Stimulated activated CD8-positive, alpha-beta memory T cell treated with anti-CD3 and anti-CD28 coated beads, Interleukin-7, amount 100 ng/mL, for 4 hours (primary cell): ENCODE data around the gene MYO1D.
"Not testable (repeated sequence)": the region's sequence is repeated elsewhere in the genome, so short reads cannot be mapped to it uniquely, and the experiment has no call there.

ENCODE experiments used
- DNase-seq, 2 donors: peaks; one replicate each; pipeline ENCODE4 v3.0.0-alpha.2; 2020; ENCODE audit warnings: low read depth in 2 of 2

Gene MYO1D

DNA sequence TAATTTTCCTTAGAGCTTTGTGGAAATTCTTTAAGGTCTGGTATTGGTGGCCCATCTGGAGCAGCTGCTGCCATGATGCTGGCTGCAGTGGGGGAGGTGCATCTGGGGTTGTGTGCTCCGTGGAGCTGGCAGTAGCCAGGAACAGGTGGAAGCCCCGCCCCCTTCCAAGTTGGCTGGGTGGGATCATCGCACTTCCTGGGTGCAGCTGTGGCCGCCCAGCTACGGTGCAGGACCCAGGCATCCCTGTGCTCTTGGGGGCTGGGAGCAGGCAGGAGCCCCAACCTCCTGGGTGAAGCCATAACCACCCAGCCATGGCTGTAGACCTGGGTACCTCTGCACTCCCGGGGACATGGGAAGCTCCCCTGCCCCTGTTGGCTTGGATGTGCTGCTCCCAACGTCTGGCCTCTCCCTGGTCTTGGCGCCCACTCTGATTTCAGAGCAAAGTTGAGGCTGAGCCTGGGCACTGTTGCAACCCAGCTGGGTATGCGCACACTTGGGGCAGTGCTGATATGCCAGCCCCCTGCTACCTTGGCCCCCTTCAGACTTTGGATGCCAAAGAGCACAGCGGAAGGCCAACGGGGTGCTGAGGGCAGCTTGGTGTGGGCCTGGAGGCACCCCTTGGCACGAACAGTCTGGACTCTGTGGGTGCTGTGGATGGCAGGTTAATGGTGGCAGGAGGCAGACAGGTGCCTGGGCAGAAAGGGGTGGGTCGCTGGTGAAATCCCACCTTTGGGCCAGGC is 145.2 kb downstream of the MYO1D start:
- no peak for DNase-seq

DNA sequence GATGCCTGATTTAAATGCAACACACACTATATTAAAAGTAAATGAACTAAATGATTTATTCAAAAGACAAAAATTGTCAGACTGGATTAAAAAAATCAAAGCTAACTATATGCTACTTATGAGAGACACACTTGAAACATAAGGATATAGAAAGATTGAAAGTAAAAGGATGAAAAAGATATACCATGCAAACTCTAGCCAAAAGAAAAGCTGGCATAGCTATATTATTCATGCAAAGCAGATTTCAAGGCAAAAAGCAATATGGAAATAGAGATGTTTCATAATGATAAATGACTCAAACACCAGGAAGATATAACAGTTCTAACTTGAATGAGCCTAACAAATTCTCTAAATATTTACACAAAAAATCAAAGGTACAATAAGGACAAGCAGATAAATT is 149.2 kb downstream of the MYO1D start:
- DNase-seq: no peak

GRCh38 chr17:32725697-32726096 is 151.2 kb downstream of the MYO1D start:
- DNase-seq: no peak

DNA sequence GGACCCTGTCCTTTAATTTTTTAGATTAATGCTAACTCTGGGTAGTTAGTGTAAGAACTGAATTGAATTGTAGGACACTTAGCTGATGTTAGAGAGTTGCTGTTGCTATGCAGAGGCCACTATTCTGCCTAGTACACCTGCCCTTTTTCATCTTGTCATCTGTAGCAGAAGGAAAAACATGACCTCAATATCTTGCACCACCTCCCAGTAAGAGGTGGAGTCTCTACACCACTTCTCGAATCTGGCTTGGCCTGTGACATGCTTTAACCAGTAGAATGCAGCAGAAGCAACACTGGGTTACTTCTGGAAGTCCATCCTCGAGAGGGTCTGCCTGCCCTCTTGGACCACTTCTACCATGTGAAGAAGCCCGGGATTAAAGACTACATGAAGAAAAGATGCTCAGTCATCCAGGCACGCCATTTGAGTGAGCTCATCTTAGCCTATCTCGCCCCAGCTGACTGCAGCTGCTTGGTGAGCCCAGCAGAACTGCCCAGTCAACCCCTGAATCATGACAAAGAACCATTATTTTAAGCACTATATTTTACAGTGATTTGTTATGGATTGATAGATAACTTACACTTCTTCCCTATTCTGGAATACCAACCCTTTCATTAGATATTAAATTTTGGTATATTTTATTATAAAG is 153.5 kb downstream of the MYO1D start:
- DNase-seq: no peak

GRCh38 chr17:32722733-32723132 is 154.2 kb downstream of the MYO1D start:
- DNase-seq: no peak

GRCh38 chr17:32720671-32721070 is 156.3 kb downstream of the MYO1D start:
- DNase-seq: no peak

- DNase-seq: no peak
Measured at GRCh38 chr17:32719689-32720088, 157.2 kb downstream of the MYO1D start.

DNA sequence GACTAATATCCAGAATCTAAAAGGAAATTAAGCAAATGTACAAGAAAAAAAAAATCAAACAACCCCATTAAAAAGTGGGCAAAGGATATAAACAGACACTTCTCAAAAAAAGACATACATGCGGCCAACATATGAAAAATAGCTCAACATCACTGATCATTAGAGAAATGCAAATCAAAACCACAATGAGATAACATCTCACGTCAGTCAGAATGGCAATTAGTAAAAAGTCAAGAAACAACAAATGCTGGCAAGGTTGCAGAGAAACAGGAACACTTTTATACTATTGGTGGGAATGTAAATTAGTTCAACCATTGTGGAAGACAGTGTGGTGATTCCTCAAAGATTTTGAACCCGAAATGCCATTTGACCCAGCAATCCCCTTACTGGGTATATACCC is 162.0 kb downstream of the MYO1D start:
- not testable (repeated sequence) for DNase-seq

DNA sequence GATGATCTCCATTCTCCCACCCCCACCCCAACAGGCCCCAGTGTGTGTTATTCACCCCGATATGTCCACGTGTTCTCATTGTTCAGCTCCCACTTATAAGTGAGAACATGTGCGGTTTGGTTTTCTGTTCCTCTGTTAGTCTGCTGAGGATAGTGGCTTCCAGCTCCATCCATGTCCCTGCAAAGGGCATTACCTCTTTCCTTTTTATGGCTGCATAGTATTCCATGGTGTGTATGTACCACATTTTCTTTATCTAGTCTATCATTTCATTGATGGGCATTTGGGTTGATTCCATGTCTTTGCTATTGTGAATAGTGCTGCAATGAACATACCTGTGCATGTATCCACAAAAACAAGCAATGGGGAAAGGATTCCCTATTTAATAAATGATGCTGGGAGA is 162.7 kb downstream of the MYO1D start:
- DNase-seq: not testable (repeated sequence)

DNA sequence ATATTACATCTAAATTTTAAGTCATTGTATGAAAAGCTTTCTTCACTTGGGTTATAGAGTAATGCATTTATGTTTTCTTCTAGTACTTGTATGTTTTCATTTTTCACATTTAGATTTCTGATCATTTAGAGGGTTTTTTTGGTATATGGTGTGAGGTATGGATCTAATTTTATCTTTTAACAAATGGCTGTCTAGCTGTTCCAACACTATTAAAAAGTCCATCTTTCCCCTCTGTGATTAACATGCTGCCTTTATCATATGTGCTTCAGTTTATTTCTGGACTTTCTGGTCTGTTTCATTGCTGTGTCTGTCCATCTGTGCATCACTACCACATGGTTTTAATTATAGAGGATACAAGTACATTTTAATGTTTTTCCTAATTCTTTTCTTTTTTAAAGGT is 163.8 kb downstream of the MYO1D start:
- DNase-seq: no peak

GRCh38 chr17:32709562-32709961 is 167.4 kb downstream of the MYO1D start:
- DNase-seq: no peak

- DNase-seq: no peak
Measured at GRCh38 chr17:32701871-32702270, 175.1 kb downstream of the MYO1D start.

GRCh38 chr17:32699247-32699646 is 177.7 kb downstream of the MYO1D start:
- DNase-seq: no peak

DNA sequence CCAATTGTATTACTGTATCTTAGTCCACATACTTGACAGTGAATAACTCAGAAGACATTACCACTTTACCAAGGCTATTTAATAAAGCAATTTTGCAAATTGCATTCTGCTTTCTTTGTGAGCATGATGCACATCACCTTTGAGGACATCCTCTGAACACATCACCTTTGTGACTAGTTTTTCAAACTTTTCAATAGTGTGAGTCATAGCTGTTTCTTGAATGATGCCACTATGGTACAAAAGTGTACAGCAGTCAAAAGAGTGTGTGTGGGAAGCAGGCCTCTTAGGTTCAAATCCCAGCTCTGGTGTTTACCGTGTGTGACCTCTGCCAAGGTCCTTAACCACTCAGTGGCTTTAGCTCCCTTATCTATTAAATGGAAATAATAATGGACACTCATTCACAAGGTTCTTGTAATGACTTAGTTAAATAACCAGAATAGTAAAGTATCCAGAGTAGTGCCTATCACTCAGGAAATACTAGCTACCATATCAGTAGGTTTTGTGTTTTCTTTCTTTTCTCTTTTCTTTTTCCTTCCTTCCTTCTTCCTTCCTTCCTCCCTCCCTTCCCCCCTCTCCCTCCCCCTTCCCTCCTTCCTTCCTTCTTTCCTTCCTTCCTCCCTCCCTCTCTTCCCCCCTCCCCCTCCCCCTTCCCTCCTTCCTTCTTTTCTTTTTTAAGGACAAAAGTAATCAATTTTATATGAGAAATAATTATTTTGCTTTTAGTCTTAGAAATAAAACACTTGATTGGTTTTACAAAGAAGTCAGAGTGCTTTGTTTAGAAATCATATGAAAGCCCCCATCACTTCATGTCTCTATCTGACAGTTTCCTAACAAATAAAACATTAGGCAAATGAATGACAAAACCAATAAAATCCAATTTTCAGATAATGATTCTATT is 178.9 kb downstream of the MYO1D start:
- DNase-seq: no peak

DNA sequence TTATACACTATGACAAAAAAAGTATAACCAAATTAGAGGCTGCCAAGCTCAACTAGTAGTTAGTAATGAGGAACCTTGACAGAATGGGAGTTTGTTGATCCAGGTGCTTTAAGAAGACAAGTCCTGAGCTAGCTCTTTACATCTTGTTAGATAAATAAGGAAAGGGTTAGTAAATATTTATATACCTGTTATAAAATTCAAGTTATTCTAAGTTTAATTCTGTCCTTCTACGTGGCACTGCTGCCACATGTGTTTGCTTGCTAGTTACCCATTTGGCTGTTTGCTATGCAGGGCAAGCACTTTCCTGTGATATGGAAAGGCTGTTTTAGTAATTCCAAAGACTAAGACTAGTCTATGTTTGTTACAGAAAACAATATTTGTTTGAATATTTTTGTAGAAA is 180.5 kb downstream of the MYO1D start:
- no peak for DNase-seq

- no peak for DNase-seq
Measured at GRCh38 chr17:32695864-32696263, 181.1 kb downstream of the MYO1D start.

GRCh38 chr17:32693194-32693897 is 183.6 kb downstream of the MYO1D start:
- no peak for DNase-seq

GRCh38 chr17:32692179-32692578 is 184.7 kb downstream of the MYO1D start:
- no peak for DNase-seq

DNA sequence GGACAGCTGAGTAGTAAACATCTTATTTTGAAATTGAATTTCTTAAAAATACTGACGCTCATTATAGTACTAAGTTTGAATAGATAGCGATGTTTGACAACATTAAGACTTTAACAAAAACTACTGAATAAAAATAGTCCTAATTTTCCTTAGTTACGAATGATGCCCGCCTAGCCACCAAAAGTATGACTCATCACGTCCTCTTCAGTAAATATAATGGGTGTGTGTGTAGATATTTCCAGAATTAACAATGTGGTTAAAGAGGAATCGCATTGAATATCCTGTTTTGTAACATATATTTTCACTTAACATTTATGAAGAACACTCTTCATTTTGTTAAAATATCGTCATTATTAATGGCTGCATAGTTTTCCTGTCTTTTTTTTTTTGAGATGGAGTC is 187.6 kb downstream of the MYO1D start:
- no peak for DNase-seq

DNA sequence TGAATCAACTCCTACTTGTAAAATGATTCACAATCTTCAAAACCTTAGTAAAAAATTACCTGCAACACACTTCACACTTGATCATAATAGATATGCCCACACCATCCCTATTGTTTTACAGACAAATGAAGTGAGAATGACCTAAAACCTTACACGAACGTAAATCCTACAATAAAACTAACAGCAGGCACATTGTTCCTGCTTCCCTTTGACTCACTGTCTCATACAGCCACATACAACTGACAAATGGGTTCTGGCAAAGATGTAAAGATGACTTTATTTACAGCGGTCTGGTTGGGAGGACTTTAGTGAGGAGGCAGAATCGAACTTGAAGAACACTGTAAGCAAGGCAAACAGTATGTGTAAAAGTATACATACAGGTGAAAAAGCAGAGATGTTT is 188.7 kb downstream of the MYO1D start:
- no peak for DNase-seq

DNA sequence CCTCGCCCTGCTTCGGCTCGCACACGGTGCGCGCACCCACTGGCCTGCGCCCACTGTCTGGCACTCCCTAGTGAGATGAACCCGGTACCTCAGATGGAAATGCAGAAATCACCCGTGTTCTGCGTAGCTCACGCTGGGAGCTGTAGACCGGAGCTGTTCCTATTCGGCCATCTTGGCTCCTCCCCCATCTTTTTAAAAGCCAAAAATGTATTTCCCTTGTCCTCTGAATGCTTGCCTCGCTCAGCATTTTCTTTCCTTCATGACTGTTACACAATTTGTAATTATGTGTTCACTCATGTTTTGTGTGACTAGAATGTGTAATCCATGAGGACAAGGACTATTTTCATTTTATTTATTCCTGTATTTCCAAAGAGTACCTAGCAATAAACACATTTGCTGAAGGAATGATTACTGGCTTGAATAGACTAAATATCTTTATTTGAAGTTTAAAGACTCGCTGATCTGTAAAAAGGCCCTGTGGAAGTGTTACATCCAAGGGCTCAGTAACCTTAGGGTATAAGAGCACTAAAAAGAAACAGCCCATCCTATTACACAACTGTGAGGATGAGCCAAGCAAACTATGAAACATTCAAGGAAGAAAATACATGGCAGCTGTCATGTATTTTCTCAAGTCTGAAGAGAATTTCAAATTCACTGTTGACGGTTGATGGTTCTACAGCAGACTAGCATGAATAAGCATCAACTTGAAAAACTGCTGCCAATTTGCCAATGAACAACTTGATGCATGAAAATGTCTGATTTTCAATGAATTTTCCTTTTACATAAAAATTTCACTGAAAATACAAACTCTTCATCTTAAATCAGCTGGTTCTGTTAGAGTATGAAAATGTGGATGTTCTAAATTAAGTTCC is 192.6 kb downstream of the MYO1D start:
- DNase-seq: no peak
